HG03378 (cell line): ENCODE results near the gene PPFIA4.

Source experiments
- ATAC-seq: cut with Tn5 transposase; IDR thresholded peaks from one replicate; pipeline ENCODE4 v1.9.1; 2021; ENCODE audit warnings: mild to moderate bottlenecking, moderate library complexity; ENCODE audit not compliant: unreplicated experiment

Gene PPFIA4

GRCh38 chr1:203039609-203040512 is 13.6 kb downstream of the PPFIA4 start:
- ATAC-seq: no peak

- ATAC-seq: no peak
Measured at GRCh38 chr1:203040513-203041275, 14.4 kb downstream of the PPFIA4 start.

- no peak for ATAC-seq
Measured at GRCh38 chr1:203041351-203041932, 15.2 kb downstream of the PPFIA4 start.

- ATAC-seq: no peak
Measured at GRCh38 chr1:203043830-203044545, 17.7 kb downstream of the PPFIA4 start.

- ATAC-seq: no peak
Measured at GRCh38 chr1:203044546-203045250, 18.4 kb downstream of the PPFIA4 start.

GRCh38 chr1:203045336-203045735 is 19.0 kb downstream of the PPFIA4 start:
- ATAC-seq: no peak

GRCh38 chr1:203045821-203046594 is 19.7 kb downstream of the PPFIA4 start:
- no peak for ATAC-seq

GRCh38 chr1:203046984-203047630 is 20.8 kb downstream of the PPFIA4 start:
- no peak for ATAC-seq

- no peak for ATAC-seq
Measured at GRCh38 chr1:203048086-203048485, 21.8 kb downstream of the PPFIA4 start.

- no peak for ATAC-seq
Measured at GRCh38 chr1:203048555-203049051, 22.3 kb downstream of the PPFIA4 start.

- ATAC-seq: no peak
Measured at GRCh38 chr1:203049077-203049476, 22.8 kb downstream of the PPFIA4 start.

- ATAC-seq: no peak
Measured at GRCh38 chr1:203049576-203050180, 23.4 kb downstream of the PPFIA4 start.

- no peak for ATAC-seq
Measured at GRCh38 chr1:203050826-203051225, 24.5 kb downstream of the PPFIA4 start.

GRCh38 chr1:203051841-203052324 is 25.6 kb downstream of the PPFIA4 start:
- no peak for ATAC-seq

GRCh38 chr1:203052601-203053000 is 26.3 kb downstream of the PPFIA4 start:
- no peak for ATAC-seq

GRCh38 chr1:203054184-203054583 is 27.9 kb downstream of the PPFIA4 start:
- ATAC-seq: no peak

- no peak for ATAC-seq
Measured at GRCh38 chr1:203054642-203055041, 28.4 kb downstream of the PPFIA4 start.

GRCh38 chr1:203055161-203055799 is 29.0 kb downstream of the PPFIA4 start:
- ATAC-seq: no peak
